Endothelial cell of umbilical vein (primary cell): ENCODE results near the gene MIPEP. TPM values are rescaled to one million over a fixed set of nuclear protein-coding genes. Genes with fewer than 3 reads are reported as not detected.

Experiments used
- BruUV-seq: library from RNA; stranded (reverse); fragments of 400-500 nt; replicated peaks from 2 replicates; lab custom pipeline; 2021; lab: Mats Ljungman, UMichigan
- CTCF ChIA-PET: fragments of 300-600, 350-600 bp; sonication (Branson Sonifier 250); formaldehyde crosslinking; loops from one replicate; lab custom pipeline; 2021; ENCODE audit warnings: antibody characterized with exemption, inconsistent platforms; lab: Charles Lee
- POLR2A ChIA-PET: fragments of 300-600, 350-600 bp; sonication (Branson Sonifier 250); formaldehyde crosslinking; loops from one replicate; lab custom pipeline; 2021; ENCODE audit warnings: antibody characterized with exemption, inconsistent platforms; lab: Charles Lee
- DNase-seq: peaks from one replicate; pipeline ENCODE4 v3.0.0-alpha.2; 2011; ENCODE audit warnings: low read depth, low spot score
- FAIRE-seq: peaks from 2 replicates; lab custom pipeline; 2011; peaks lifted over from hg19 to GRCh38; lab: Jason Lieb, UNC
- H2AFZ ChIP-seq: 2 replicates; pipeline ENCODE4 v1.6.0; 2012; ENCODE audit warnings: low read depth, low read length, control low read depth, inconsistent platforms
- H3K27ac ChIP-seq: 2 replicates; pipeline ENCODE4 v1.5.1; 2011; ENCODE audit warnings: low read depth, mild to moderate bottlenecking, control low read depth, low read length, moderate library complexity; ENCODE audit not compliant: insufficient read depth
- H3K27me3 ChIP-seq, 2 experiments: 2 replicates each; pipeline versions ENCODE4 v1.6.0 to v1.6.1; 2011; ENCODE audit warnings: low read length in 2 of 2, mixed read lengths in 1 of 2; ENCODE audit not compliant: control insufficient read depth in 2 of 2, insufficient read depth in 2 of 2
- H3K36me3 ChIP-seq, 2 experiments: 2 replicates in 1 of 2; 3 replicates in 1 of 2; pipeline ENCODE4 v1.5.1; 2011; ENCODE audit warnings: low read length in 2 of 2, mild to moderate bottlenecking in 1 of 2, moderate library complexity in 1 of 2; ENCODE audit not compliant: control insufficient read depth in 2 of 2, insufficient read depth in 2 of 2; ENCODE audit errors: extremely low read depth in 1 of 2
- H3K4me1 ChIP-seq: 3 replicates; pipeline ENCODE4 v1.5.1; 2011; ENCODE audit warnings: mild to moderate bottlenecking, low read length; ENCODE audit not compliant: control insufficient read depth, insufficient read depth; ENCODE audit errors: extremely low read depth
- H3K4me2 ChIP-seq: 2 replicates; pipeline ENCODE4 v1.6.1; 2011; ENCODE audit warnings: low read length, control low read depth, mixed read lengths; ENCODE audit not compliant: insufficient read depth
- H3K4me3 ChIP-seq, 3 experiments: fragments of 200-600 bp in 1 of 3; sonication (generic), shearing (Covaris generic) in 1 of 3; replicated peaks in 1 of 3; 2 replicates each; pipeline ENCODE4 v1.5.1; 2011 to 2016; ENCODE audit warnings: control low read depth in 3 of 3, low read length in 3 of 3, mild to moderate bottlenecking in 2 of 3, inconsistent platforms in 1 of 3, low read depth in 1 of 3, moderate library complexity in 1 of 3; ENCODE audit not compliant: insufficient read depth in 1 of 3
- H3K79me2 ChIP-seq: 2 replicates; pipeline ENCODE4 v1.6.0; 2012; ENCODE audit warnings: low read length, inconsistent platforms; ENCODE audit not compliant: control insufficient read depth, insufficient read depth
- H3K9ac ChIP-seq: replicated peaks from 2 replicates; pipeline ENCODE3; 2011; ENCODE audit warnings: low read length, control low read depth; ENCODE audit not compliant: insufficient read depth; ENCODE audit errors: extremely low read depth
- H3K9me1 ChIP-seq: replicated peaks from 3 replicates; pipeline ENCODE4 v1.6.0; 2011; ENCODE audit warnings: mild to moderate bottlenecking, low read length; ENCODE audit not compliant: control insufficient read depth, insufficient read depth; ENCODE audit errors: extremely low read depth
- H3K9me3 ChIP-seq: replicated peaks from 2 replicates; pipeline ENCODE4 v1.5.1; 2012; ENCODE audit warnings: low read length, inconsistent platforms; ENCODE audit not compliant: control insufficient read depth, insufficient read depth
- H4K20me1 ChIP-seq: replicated peaks from 2 replicates; pipeline ENCODE3; 2011; ENCODE audit warnings: mild to moderate bottlenecking, low read length; ENCODE audit not compliant: control insufficient read depth, insufficient read depth; ENCODE audit errors: extremely low read depth
- CTCF ChIP-seq, 2 donors: IDR thresholded peaks; 1 replicate in 1 of 2; 2 replicates in 1 of 2; pipeline ENCODE4 v1.5.1; 2011; ENCODE audit warnings: low read length in 2 of 2, mild to moderate bottlenecking in 2 of 2, moderate library complexity in 2 of 2, control low read depth in 1 of 2, inconsistent platforms in 1 of 2, low read depth in 1 of 2; ENCODE audit not compliant: insufficient read depth in 1 of 2; ENCODE audit errors: extremely low read depth in 1 of 2
- EZH2 ChIP-seq: IDR thresholded peaks from 2 replicates; pipeline ENCODE4 v1.6.1; 2012; ENCODE audit warnings: borderline replicate concordance, low read depth, mild to moderate bottlenecking, moderate library complexity, low read length, inconsistent platforms; ENCODE audit not compliant: severe bottlenecking
- FOS ChIP-seq: IDR thresholded peaks from 2 replicates; pipeline ENCODE4 v1.6.1; 2011; ENCODE audit warnings: mild to moderate bottlenecking, low read length, moderate library complexity, borderline replicate concordance; ENCODE audit not compliant: insufficient read depth
- GATA2 ChIP-seq: IDR thresholded peaks from 2 replicates; pipeline ENCODE4 v1.7.0; 2011; ENCODE audit warnings: low read depth, mild to moderate bottlenecking, moderate library complexity, mixed read lengths, low read length; ENCODE audit not compliant: insufficient read length, insufficient read depth
- JUN ChIP-seq: IDR thresholded peaks from 2 replicates; pipeline ENCODE4 v1.6.1; 2011; ENCODE audit warnings: borderline replicate concordance, low read depth; ENCODE audit not compliant: insufficient read length, insufficient read depth
- MAX ChIP-seq: IDR thresholded peaks from 2 replicates; pipeline ENCODE4 v1.6.1; 2011; ENCODE audit not compliant: insufficient read depth, insufficient read length
- MYC ChIP-seq: IDR thresholded peaks from one replicate; pipeline ENCODE4 v1.6.1; 2011; ENCODE audit warnings: mild to moderate bottlenecking, low read depth, low read length
- POLR2A ChIP-seq: IDR thresholded peaks from 2 replicates; pipeline ENCODE4 v1.6.1; 2012; ENCODE audit warnings: low read depth, mild to moderate bottlenecking, control low read depth, low read length
- POLR2AphosphoS5 ChIP-seq: IDR thresholded peaks from 2 replicates; pipeline ENCODE4 v1.6.1; 2012; ENCODE audit warnings: low read depth, mild to moderate bottlenecking, control low read depth, low read length, moderate library complexity; ENCODE audit not compliant: insufficient read depth
- dilution Hi-C: fragments of 300-500 bp; cut with MboI; formaldehyde crosslinking; loops from one replicate; pipeline ENCODE4 v1.15.0; 2019; ENCODE audit warnings: low sequenced_read_pairs; ENCODE audit not compliant: extremely low pct_ligation_motif_present
- intact Hi-C: fragments of 100-400 bp; cut with micrococcal nuclease; formaldehyde crosslinking; loops from one replicate; pipeline ENCODE4 v1.10.0; 2022
- polyA plus RNA-seq, 4 experiments: library from polyadenylated mRNA; depleted of rRNA in 3 of 4; stranded (reverse) in 3 of 4; unstranded in 1 of 4; fragments of >200 nt; gene quantifications; 2 replicates each; pipeline versions ENCODE4 v1.2.1 to v1.2.3, GENCODE V29; 2011 to 2012; ENCODE audit warnings: missing spikeins in 1 of 4
- total RNA-seq: library from RNA; stranded (reverse); gene quantifications from 2 replicates; pipeline ENCODE4 v1.2.3, GENCODE V29; 2021

MIPEP gene
- total and polyA plus RNA-seq, 2 donors (not counting 3 experiments of a cell fraction or from before 2014, with no cell fraction given) = 12.4 to 19.2 TPM

- no peak overlapping the region for H3K4me3 ChIP-seq
- no peak overlapping the region for H3K4me2 ChIP-seq
- no peaks in the 10 kb centered on the region for H3K9me1 ChIP-seq
- no TSS peak for BruUV-seq
- DNase-seq = no peak
- ChIA-PET CTCF (interaction anchor here (1.2 to 2.1 kb wide), 4 partner anchors 11 to 170 kb away, joined by 3 to 10 read pairs (median 6); partner anchors contain the start of gene MIPEP), POLR2A (no interaction called here)
- intact Hi-C loops (no loop called here), dilution Hi-C loops (no loop called here)
- no peak overlapping the region for H2AFZ ChIP-seq
- no peaks in the 10 kb centered on the region for H3K79me2 ChIP-seq
- no peaks in the 10 kb centered on the region for H3K27me3 ChIP-seq
- no peaks in the 10 kb centered on the region for H3K4me1 ChIP-seq
- no peak for FAIRE-seq
- no peak overlapping the region for H3K9ac ChIP-seq
- TF ChIP-seq CTCF (IDR thresholded peaks at IDR 0.05; ENCODE audit: extremely low read depth in 1 of 2, insufficient read depth in 1 of 2, low read depth in 1 of 2, low read length in 2 of 2) = no peak
- H4K20me1 ChIP-seq = no peaks in the 10 kb centered on the region
- no peaks in the 10 kb centered on the region for H3K9me3 ChIP-seq
- H3K36me3 ChIP-seq = no peaks in the 10 kb centered on the region
- H3K27ac ChIP-seq = no peak overlapping the region
These were observed 170.2 kb downstream of the MIPEP start for GRCh38 chr13:23718996-23719395.

- TF ChIP-seq MAX = no peak
- TF ChIP-seq FOS = no peak
- no peak for TF ChIP-seq EZH2
- TF ChIP-seq POLR2A = no peak
- no peak for TF ChIP-seq MYC
- no peak for TF ChIP-seq JUN
- no peak for TF ChIP-seq CTCF (IDR thresholded peaks at IDR 0.05; ENCODE audit: extremely low read depth in 1 of 2, insufficient read depth in 1 of 2, low read depth in 1 of 2, low read length in 2 of 2)
- no peak for TF ChIP-seq POLR2AphosphoS5
- TF ChIP-seq GATA2 = no peak
- Histone ChIP-seq H3K9ac (no peak overlapping the region), H3K36me3 (no peaks in the 10 kb centered on the region), H3K4me2 (no peak overlapping the region), H3K9me3 (no peaks in the 10 kb centered on the region), H3K27ac (no peak overlapping the region), H3K27me3 (no peaks in the 10 kb centered on the region), H3K79me2 (no peaks in the 10 kb centered on the region), H2AFZ (no peak overlapping the region), H3K4me3 (no peak overlapping the region), H4K20me1 (no peaks in the 10 kb centered on the region), H3K9me1 (no peaks in the 10 kb centered on the region), H3K4me1 (no peaks in the 10 kb centered on the region)
- BruUV-seq = no TSS peak
- dilution Hi-C loops = no loop called here
- FAIRE-seq (no peak), DNase-seq (no peak)
- ChIA-PET CTCF (interaction anchor here (0.6 to 1.9 kb wide), 5 partner anchors 14 to 292 kb away, joined by 3 to 12 read pairs (median 3); no protein-coding TSS in a partner anchor), POLR2A (no interaction called here)
- intact Hi-C loops = loop anchor here (2.0 kb wide), 1 partner anchor 154 kb away; no protein-coding TSS in a partner anchor
These were observed 172.8 kb downstream of the MIPEP start for GRCh38 chr13:23716401-23716800.
